RWPE1 (cell line): Measurements from ENCODE around the gene PRELID2.
A peak's percentile ranks its signal among the peaks of the same experiment; 100 is the strongest.
"Not testable (repeated sequence)": the region's sequence is repeated elsewhere in the genome, so short reads cannot be mapped to it uniquely, and the experiment has no call there.

ENCODE experiments used
- CTCF ChIA-PET: fragments of 350-600 bp; sonication (Branson Sonifier 250); formaldehyde crosslinking; extraction: SDS; loops from one replicate; lab custom pipeline; 2021; lab: Yijun Ruan, JAX
- POLR2A ChIA-PET: fragments of 400-600 bp; formaldehyde crosslinking; extraction: SDS; loops from one replicate; lab custom pipeline; 2020; ENCODE audit warnings: antibody characterized with exemption; ENCODE audit not compliant: low non-redundant PET; lab: Yijun Ruan, JAX
- DNase-seq: peaks from one replicate; pipeline ENCODE4 v3.0.0; 2012; ENCODE audit warnings: low spot score
- H3K27ac ChIP-seq: fragments of 450-650 bp; 2 replicates; pipeline ENCODE4 v1.5.1; 2017
- CTCF ChIP-seq: fragments of 450-650 bp; conservative IDR thresholded peaks from 2 replicates; pipeline ENCODE4 v1.5.1; 2017; ENCODE audit warnings: low read depth, mild to moderate bottlenecking

Gene PRELID2

GRCh38 chr5:145834917-145835847 is at the start of gene PRELID2:
Gene PRELID2 (minus strand): TSS chr5:145835342. CDS start chr5:145835251, 91 bp downstream.
- DNase-seq = peak; percentile 84
- CTCF ChIA-PET = interaction anchor here (0.6 to 1.8 kb wide), 5 partner anchors 9 to 492 kb away, joined by 3 to 8 read pairs (median 3); no protein-coding TSS in a partner anchor
- POLR2A ChIA-PET = no interaction called here
- H3K27ac ChIP-seq = peak within 1 kb of the TSS; percentile 75
- no peak; the same call in 1 of the 2 replicates for TF ChIP-seq CTCF

GRCh38 chr5:145874765-145875164 is 39.6 kb upstream of the PRELID2 start:
- ChIA-PET POLR2A (no interaction called here), CTCF (no interaction called here)
- no peak for TF ChIP-seq CTCF
- no peak overlapping the region for H3K27ac ChIP-seq
- DNase-seq = no peak

GRCh38 chr5:145872914-145873313 is 37.8 kb upstream of the PRELID2 start, which contains the start of gene GRXCR2:
Gene GRXCR2 (minus strand): TSS chr5:145873014. CDS start chr5:145872968, 46 bp downstream.
- CTCF ChIA-PET = interaction anchor here (0.6 kb wide), 1 partner anchor 175 kb away, joined by 3 read pairs; no protein-coding TSS in a partner anchor
- no peak within 1 kb of the TSS for H3K27ac ChIP-seq
- POLR2A ChIA-PET = no interaction called here
- TF ChIP-seq CTCF = no peak
- no peak for DNase-seq

GRCh38 chr5:145872486-145872885 is 37.3 kb upstream of the PRELID2 start:
- DNase-seq = no peak
- POLR2A ChIA-PET = no interaction called here

GRCh38 chr5:145869753-145870152 is 34.6 kb upstream of the PRELID2 start:
- no peak for TF ChIP-seq CTCF
- POLR2A ChIA-PET = no interaction called here
- no peak for DNase-seq
- no peak overlapping the region for H3K27ac ChIP-seq
- CTCF ChIA-PET = interaction anchor here (0.6 kb wide), 1 partner anchor 111 kb away, joined by 7 read pairs; no protein-coding TSS in a partner anchor

More at GRCh38 chr5:145872486-145872885, 37.3 kb upstream of the PRELID2 start:
- CTCF ChIA-PET = interaction anchor here (0.6 kb wide), 1 partner anchor 175 kb away, joined by 3 read pairs; no protein-coding TSS in a partner anchor
- H3K27ac ChIP-seq = no peak overlapping the region
- TF ChIP-seq CTCF = no peak

- ChIA-PET CTCF (interaction anchor here (1.1 kb wide), 1 partner anchor 20 kb away, joined by 3 read pairs; no protein-coding TSS in a partner anchor), POLR2A (no interaction called here)
- TF ChIP-seq CTCF = no peak
- DNase-seq = no peak
- no peak overlapping the region for H3K27ac ChIP-seq
Observed at GRCh38 chr5:145867806-145868205, 32.7 kb upstream of the PRELID2 start.

- CTCF ChIA-PET, POLR2A ChIA-PET, DNase-seq, H3K27ac ChIP-seq: not testable (repeated sequence)
Observed at GRCh38 chr5:145864432-145864831, 29.3 kb upstream of the PRELID2 start.
